Activated CD4-positive, alpha-beta T cell treated with anti-CD3 and anti-CD28 coated beads for 48 hours (primary cell): ENCODE results near the gene LYSET.
"Not testable (repeated sequence)": the region's sequence is repeated elsewhere in the genome, so short reads cannot be mapped to it uniquely, and the experiment has no call there.

ENCODE experiments used
- DNase-seq: peaks from one replicate; pipeline ENCODE4 v3.0.0-alpha.2; 2020

Gene LYSET

GRCh38 chr14:93230539-93230938 lies 45.4 kb downstream of the LYSET start:
- DNase-seq: no peak

DNA sequence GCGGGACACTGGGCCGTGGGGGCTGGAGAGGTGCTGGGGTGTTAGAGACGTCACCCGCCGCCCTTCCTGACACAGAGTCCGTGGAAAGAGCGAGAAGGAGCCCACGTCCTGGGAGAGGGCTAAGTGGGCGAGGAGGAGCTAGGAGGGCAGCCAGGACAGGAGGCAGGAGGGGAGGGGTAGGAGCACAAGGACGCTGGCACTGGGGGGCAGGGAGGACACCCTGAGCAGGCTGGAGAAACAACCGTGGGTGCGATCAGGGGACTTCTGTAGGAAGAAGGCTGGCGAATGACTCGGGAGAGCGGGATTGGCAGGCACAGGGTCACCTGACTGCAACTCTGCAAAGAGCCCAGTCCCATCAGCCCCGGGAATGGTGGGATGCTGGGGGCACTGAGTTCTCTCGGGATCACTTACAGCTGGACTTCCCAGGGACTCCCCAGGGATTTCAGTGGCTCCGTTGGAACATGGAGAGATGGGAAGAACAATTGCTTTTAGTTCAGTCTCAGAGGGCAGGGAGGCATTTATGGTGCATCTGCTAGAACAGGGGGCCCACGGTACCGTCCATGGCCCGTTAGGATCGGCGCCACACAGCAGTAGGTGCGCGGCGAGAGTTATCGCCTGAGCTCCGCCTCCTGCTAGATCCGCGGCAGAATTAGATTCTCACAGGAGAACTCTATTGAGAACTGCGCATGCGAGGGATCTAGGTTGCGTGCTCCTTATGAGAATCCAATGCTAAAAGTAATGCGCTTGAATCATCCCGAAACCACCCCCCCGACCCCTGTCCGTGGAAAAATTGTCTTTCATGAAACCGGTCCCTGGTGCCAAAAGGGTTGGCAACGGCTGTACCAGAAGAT lies 46.2 kb downstream of the LYSET start:
- no peak for DNase-seq

- DNase-seq: no peak
Measured at GRCh38 chr14:93232159-93232558, 47.0 kb downstream of the LYSET start.

- DNase-seq: not testable (repeated sequence)
Measured at GRCh38 chr14:93233078-93233477, 48.0 kb downstream of the LYSET start.

DNA sequence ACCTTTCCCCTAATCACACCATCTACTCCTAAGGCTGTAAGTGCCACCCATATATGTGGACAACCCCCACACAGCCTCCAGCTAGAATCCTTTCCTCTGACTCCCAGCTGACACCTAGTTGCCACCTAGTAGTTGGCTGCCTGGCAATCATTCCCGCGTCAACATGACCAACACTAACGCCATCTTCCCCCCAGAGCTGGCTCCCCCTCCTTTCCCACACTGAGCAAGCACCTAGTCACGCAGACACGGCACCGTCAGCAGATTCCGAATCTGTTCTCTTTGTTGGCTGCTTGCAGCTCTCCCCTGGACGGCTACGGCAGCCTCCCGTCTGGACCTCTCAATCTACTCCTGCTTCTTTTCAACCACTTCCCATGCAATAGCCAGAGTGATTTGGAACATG lies 49.7 kb downstream of the LYSET start:
- DNase-seq: no peak
